SK-N-SH (cell line): ENCODE measurements around the gene CCDC102B. TPM values are rescaled to one million over a fixed set of nuclear protein-coding genes. Genes with fewer than 3 reads are reported as not detected.
"Not testable (repeated sequence)": the region's sequence is repeated elsewhere in the genome, so short reads cannot be mapped to it uniquely, and the experiment has no call there.

Experiments
- CTCF ChIA-PET: fragments of 300-600, 350-600 bp; formaldehyde crosslinking; extraction: SDS; loops from one replicate; lab custom pipeline; 2021; lab: Yijun Ruan, JAX
- POLR2A ChIA-PET: fragments of 350-600 bp; sonication (Branson Sonifier 250); formaldehyde crosslinking; extraction: SDS; loops from one replicate; lab custom pipeline; 2020; ENCODE audit warnings: antibody characterized with exemption, inconsistent platforms; lab: Yijun Ruan, JAX
- DNase-seq: peaks from one replicate; pipeline ENCODE4 v3.0.0; 2012
- H2AFZ ChIP-seq: fragments of 200-600 bp; sonication (generic); 2 replicates; pipeline ENCODE4 v1.8.1; 2016; ENCODE audit warnings: antibody characterized with exemption, mild to moderate bottlenecking, low read depth
- H3F3A ChIP-seq: fragments of 200-600 bp; sonication (generic); replicated peaks from 2 replicates; pipeline ENCODE3; 2016; ENCODE audit warnings: antibody characterized with exemption, mild to moderate bottlenecking; ENCODE audit not compliant: insufficient read depth
- H3K27ac ChIP-seq, 2 experiments: fragments of 200-500 bp in 1 of 2; fragments of 200-600 bp in 1 of 2; sonication (Bioruptor generic) in 1 of 2; sonication (generic), shearing (Covaris generic) in 1 of 2; 2 replicates each; pipeline versions ENCODE4 v1.5.1 to v1.6.1; 2014 to 2016; ENCODE audit warnings: low read depth in 2 of 2, inconsistent platforms in 1 of 2, low read length in 1 of 2, mild to moderate bottlenecking in 1 of 2, mixed read lengths in 1 of 2
- H3K27me3 ChIP-seq: fragments of 200-600 bp; sonication (generic), shearing (Covaris generic); 2 replicates; pipeline ENCODE4 v1.6.1; 2016; ENCODE audit warnings: mixed run types; ENCODE audit not compliant: insufficient read depth
- H3K36me3 ChIP-seq, 2 experiments: fragments of 200-500 bp in 1 of 2; fragments of 200-600 bp in 1 of 2; sonication (Bioruptor generic) in 1 of 2; sonication (generic) in 1 of 2; replicated peaks in 1 of 2; 2 replicates each; pipeline versions ENCODE3 to v1.5.1; 2014 to 2016; ENCODE audit warnings: low read length in 1 of 2, mild to moderate bottlenecking in 1 of 2; ENCODE audit not compliant: insufficient read depth in 2 of 2, control insufficient read depth in 1 of 2
- H3K4me1 ChIP-seq, 2 experiments: fragments of 200-500 bp in 1 of 2; fragments of 200-600 bp in 1 of 2; sonication (Bioruptor generic) in 1 of 2; sonication (generic), shearing (Covaris generic) in 1 of 2; 2 replicates each; pipeline versions ENCODE4 v1.5.1 to v1.6.1; 2014 to 2016; ENCODE audit warnings: low read depth in 1 of 2, low read length in 1 of 2, mixed run types in 1 of 2; ENCODE audit not compliant: insufficient read depth in 2 of 2, control insufficient read depth in 1 of 2
- H3K4me2 ChIP-seq: fragments of 200-600 bp; sonication (generic), shearing (Covaris generic); 2 replicates; pipeline ENCODE4 v1.6.1; 2017; ENCODE audit warnings: mixed run types
- H3K4me3 ChIP-seq, 2 experiments: fragments of 200-500 bp in 1 of 2; fragments of 200-600 bp in 1 of 2; sonication (Bioruptor generic) in 1 of 2; sonication (generic), shearing (Covaris generic) in 1 of 2; 2 replicates each; pipeline versions ENCODE4 v1.5.1 to v1.8.1; 2014 to 2016; ENCODE audit warnings: low read depth in 2 of 2, inconsistent platforms in 1 of 2, low read length in 1 of 2, mild to moderate bottlenecking in 1 of 2, mixed read lengths in 1 of 2, moderate library complexity in 1 of 2
- H3K79me2 ChIP-seq: fragments of 200-600 bp; sonication (generic); 2 replicates; pipeline ENCODE4 v1.8.1; 2017; ENCODE audit warnings: mild to moderate bottlenecking; ENCODE audit not compliant: insufficient read depth
- H3K9ac ChIP-seq: fragments of 200-600 bp; sonication (generic); 2 replicates; pipeline ENCODE4 v1.6.1; 2017; ENCODE audit warnings: mixed run types
- H3K9me2 ChIP-seq: fragments of 200-600 bp; sonication (generic); 2 replicates; pipeline ENCODE4 v1.6.1; 2017; ENCODE audit warnings: mixed run types
- H3K9me3 ChIP-seq: fragments of 200-600 bp; sonication (generic); 2 replicates; pipeline ENCODE4 v1.6.1; 2017; ENCODE audit warnings: mixed run types, mild to moderate bottlenecking, moderate library complexity
- H4K20me1 ChIP-seq: fragments of 200-600 bp; sonication (generic); 2 replicates; pipeline ENCODE4 v1.6.1; 2017; ENCODE audit warnings: mild to moderate bottlenecking, mixed run types; ENCODE audit not compliant: insufficient read depth
- FOSL2 ChIP-seq: IDR thresholded peaks from 2 replicates; pipeline ENCODE4 v1.4.0; 2012; ENCODE audit warnings: low read depth, mild to moderate bottlenecking, moderate library complexity, borderline replicate concordance
- FOXJ3 ChIP-seq: sonication (generic); formaldehyde crosslinking; IDR thresholded peaks from 2 replicates; pipeline ENCODE4 v1.5.1; 2020; ENCODE audit warnings: mild to moderate bottlenecking, missing genetic modification reagents
- FOXM1 ChIP-seq: IDR thresholded peaks from 2 replicates; pipeline ENCODE4 v1.4.0; 2012; ENCODE audit warnings: low read depth, mild to moderate bottlenecking
- GABPA ChIP-seq: IDR thresholded peaks from 2 replicates; pipeline ENCODE4 v1.4.0; 2012; ENCODE audit warnings: low read depth, mild to moderate bottlenecking
- MEF2A ChIP-seq: IDR thresholded peaks from 2 replicates; pipeline ENCODE4 v1.4.0; 2012; ENCODE audit warnings: low read depth, borderline replicate concordance
- NFIC ChIP-seq: IDR thresholded peaks from 2 replicates; pipeline ENCODE4 v1.4.0; 2012; ENCODE audit warnings: borderline replicate concordance
- NRF1 ChIP-seq: IDR thresholded peaks from 2 replicates; pipeline ENCODE4 v1.6.1; 2012; ENCODE audit warnings: low read depth, mild to moderate bottlenecking, low read length
- POLR2AphosphoS5 ChIP-seq: IDR thresholded peaks from 2 replicates; pipeline ENCODE4 v1.6.1; 2012; ENCODE audit warnings: low read depth, low read length
- RAD21 ChIP-seq: IDR thresholded peaks from 2 replicates; pipeline ENCODE4 v1.6.1; 2012; ENCODE audit warnings: mild to moderate bottlenecking, low read length
- RFX5 ChIP-seq: IDR thresholded peaks from 2 replicates; pipeline ENCODE4 v1.6.1; 2012; ENCODE audit warnings: mild to moderate bottlenecking, improper control_type of control experiment, low read length
- RXRA ChIP-seq: IDR thresholded peaks from 2 replicates; pipeline ENCODE4 v1.4.0; 2012; ENCODE audit warnings: low read depth, mild to moderate bottlenecking, borderline replicate concordance
- TAF1 ChIP-seq: IDR thresholded peaks from 2 replicates; pipeline ENCODE4 v1.6.1; 2012; ENCODE audit warnings: low read depth, mild to moderate bottlenecking, low read length, moderate library complexity, borderline replicate concordance
- YY1 ChIP-seq: IDR thresholded peaks from 2 replicates; pipeline ENCODE4 v1.4.0; 2012; ENCODE audit warnings: low read depth, mild to moderate bottlenecking
- ZBTB33 ChIP-seq: IDR thresholded peaks from 2 replicates; pipeline ENCODE4 v1.4.0; 2012; ENCODE audit warnings: low read depth, borderline replicate concordance
- WGBS: methylation state at CpG from one replicate; pipeline ENCODE4 v1.1.6; 2017; ENCODE audit warnings: low lambda C conversion rate; 5-methylcytosine and 5-hydroxymethylcytosine counted together
- polyA plus RNA-seq, 3 experiments: library from polyadenylated mRNA; depleted of rRNA; stranded (reverse); fragments of >200 nt; gene quantifications; 2 replicates each; pipeline ENCODE4 v1.2.3, GENCODE V29; 2012

CCDC102B gene
- polyA plus RNA-seq, 1 of the 3 experiments (the other 2 are of a cell fraction), result 2.0 TPM

- H3K79me2 ChIP-seq, result no peaks in the 10 kb centered on the region
These were observed 76.5 kb downstream of the CCDC102B start for GRCh38 chr18:68874361-68874760.

GRCh38 chr18:68879947-68880346 is 82.1 kb downstream of the CCDC102B start:
- H3K4me3 ChIP-seq, H3K4me2 ChIP-seq, H3K9me3 ChIP-seq, H3K27me3 ChIP-seq, H3K27ac ChIP-seq, H4K20me1 ChIP-seq, H3K36me3 ChIP-seq, H3K79me2 ChIP-seq, H2AFZ ChIP-seq, POLR2A ChIA-PET, DNase-seq, H3K4me1 ChIP-seq, H3F3A ChIP-seq, CTCF ChIA-PET, H3K9me2 ChIP-seq, H3K9ac ChIP-seq: not testable (repeated sequence)
- WGBS, result 60% methylated on average over 1 of the region's 21 CpGs

More at GRCh38 chr18:68874361-68874760, 76.5 kb downstream of the CCDC102B start:
- DNase-seq, result no peak
- H3K4me2 ChIP-seq, result no peak overlapping the region
- no peak overlapping the region for H3K27ac ChIP-seq
- ChIA-PET POLR2A (no interaction called here), CTCF (interaction anchor here (0.5 kb wide), 1 partner anchor 20 kb away, joined by 3 read pairs; no protein-coding TSS in a partner anchor)
- H3K9me2 ChIP-seq, result no peaks in the 10 kb centered on the region
- H2AFZ ChIP-seq, result no peak overlapping the region; the same call in 1 of the 2 replicates
- H3F3A ChIP-seq, result no peaks in the 10 kb centered on the region
- H3K4me1 ChIP-seq, result no peaks in the 10 kb centered on the region; a peak in 1 of 4 replicates
- no peaks in the 10 kb centered on the region for H3K9me3 ChIP-seq
- H3K36me3 ChIP-seq, result peaks cover 0 to 3% of the 10 kb centered on the region in 2 experiments
- no peak overlapping the region for H3K9ac ChIP-seq
- H4K20me1 ChIP-seq, result no peaks in the 10 kb centered on the region
- H3K27me3 ChIP-seq, result no peaks in the 10 kb centered on the region
- H3K4me3 ChIP-seq, result no peak overlapping the region
- WGBS, result 89% methylated on average over 1 of the region's 1 CpG
- no peak for TF ChIP-seq ZBTB33
- no peak for TF ChIP-seq RXRA
- TF ChIP-seq TAF1, result no peak
- TF ChIP-seq GABPA, result no peak
- no peak for TF ChIP-seq RAD21
- TF ChIP-seq YY1, result no peak
- no peak for TF ChIP-seq FOXM1
- no peak for TF ChIP-seq FOXJ3
- TF ChIP-seq NFIC, result no peak
- no peak for TF ChIP-seq POLR2AphosphoS5
- TF ChIP-seq, all 33 proteins: peak for 0

- no peak overlapping the region for H3K27ac ChIP-seq
- CTCF ChIA-PET, result no interaction called here
- H3K36me3 ChIP-seq, result no peaks in the 10 kb centered on the region
- no peaks in the 10 kb centered on the region for H3K9me3 ChIP-seq
- POLR2A ChIA-PET, result no interaction called here
- no peaks in the 10 kb centered on the region for H3K9me2 ChIP-seq
- no peak overlapping the region for H3K4me3 ChIP-seq
- H3K27me3 ChIP-seq, result no peaks in the 10 kb centered on the region
- WGBS, result 60% methylated on average over 4 of the region's 4 CpGs
- H4K20me1 ChIP-seq, result no peaks in the 10 kb centered on the region
- no peak overlapping the region for H2AFZ ChIP-seq
- H3K4me2 ChIP-seq, result no peak overlapping the region
- no peaks in the 10 kb centered on the region for H3K4me1 ChIP-seq
- no peak for DNase-seq
- H3K9ac ChIP-seq, result no peak overlapping the region
- no peaks in the 10 kb centered on the region for H3F3A ChIP-seq
- no peaks in the 10 kb centered on the region for H3K79me2 ChIP-seq
- TF ChIP-seq RXRA (no peak), FOSL2 (no peak), ZBTB33 (no peak), NFIC (no peak), TAF1 (no peak), RFX5 (no peak), NRF1 (no peak), MEF2A (no peak)
These were observed 89.5 kb downstream of the CCDC102B start for GRCh38 chr18:68887410-68887809.
